SK-N-MC (cell line): ENCODE results near the gene BAHCC1.

Source experiments
- DNase-seq: peaks from one replicate; pipeline ENCODE4 v3.0.0-alpha.2; 2011; ENCODE audit warnings: low read depth, low spot score
- H3K27ac ChIP-seq: fragments of 200-600 bp; sonication (generic); 2 replicates; pipeline ENCODE4 v1.5.1; 2016; ENCODE audit warnings: mixed run types
- H3K36me3 ChIP-seq: fragments of 200-600 bp; sonication (generic); 2 replicates; pipeline ENCODE4 v1.6.1; 2017; ENCODE audit warnings: antibody characterized with exemption, low read length, mixed read lengths; ENCODE audit not compliant: insufficient read depth
- H3K4me3 ChIP-seq: fragments of 200-600 bp; sonication (generic); 2 replicates; pipeline ENCODE4 v1.5.1; 2016
- H3K9ac ChIP-seq: fragments of 200-600 bp; sonication (generic); 2 replicates; pipeline ENCODE4 v1.8.0; 2017; ENCODE audit warnings: mixed run types, mixed read lengths; ENCODE audit not compliant: insufficient read length
- H3K9me3 ChIP-seq: fragments of 200-600 bp; sonication (generic); 2 replicates; pipeline ENCODE4 v1.6.1; 2017; ENCODE audit warnings: low read depth, mild to moderate bottlenecking, antibody characterized with exemption, low read length, moderate library complexity, mixed read lengths
- EZH2 ChIP-seq: fragments of 200-600 bp; sonication (generic); IDR thresholded peaks from one replicate; pipeline ENCODE4 v1.6.1; 2017; ENCODE audit warnings: antibody characterized with exemption
- FOXP2 ChIP-seq: optimal IDR thresholded peaks from 2 replicates; pipeline ENCODE3; 2011; ENCODE audit warnings: mild to moderate bottlenecking, moderate library complexity; ENCODE audit not compliant: insufficient read depth; ENCODE audit errors: extremely low read length, control extremely low read depth
- POLR2AphosphoS5 ChIP-seq: IDR thresholded peaks from 2 replicates; pipeline ENCODE4 v1.6.1; 2012; ENCODE audit warnings: mild to moderate bottlenecking, low read depth, low read length, borderline replicate concordance

BAHCC1 gene

GRCh38 chr17:81447331-81447933 lies 52.2 kb downstream of the BAHCC1 start:
- TF ChIP-seq POLR2AphosphoS5 (no peak), EZH2 (no peak), FOXP2 (no peak)
- Histone ChIP-seq H3K36me3 (peaks cover 14% of the 10 kb centered on the region; the same call in 1 of the 2 replicates), H3K27ac (no peak overlapping the region), H3K9ac (no peak overlapping the region), H3K4me3 (no peak overlapping the region), H3K9me3 (no peaks in the 10 kb centered on the region)
- DNase-seq, result no peak

- Histone ChIP-seq H3K4me3 (no peak overlapping the region), H3K27ac (no peak overlapping the region), H3K36me3 (peaks cover 18% of the 10 kb centered on the region; the same call in 1 of the 2 replicates), H3K9me3 (no peaks in the 10 kb centered on the region), H3K9ac (no peak overlapping the region)
- DNase-seq, result no peak
- TF ChIP-seq FOXP2 (no peak), EZH2 (no peak), POLR2AphosphoS5 (no peak)
Observed at GRCh38 chr17:81448442-81448841, 53.2 kb downstream of the BAHCC1 start.

DNA sequence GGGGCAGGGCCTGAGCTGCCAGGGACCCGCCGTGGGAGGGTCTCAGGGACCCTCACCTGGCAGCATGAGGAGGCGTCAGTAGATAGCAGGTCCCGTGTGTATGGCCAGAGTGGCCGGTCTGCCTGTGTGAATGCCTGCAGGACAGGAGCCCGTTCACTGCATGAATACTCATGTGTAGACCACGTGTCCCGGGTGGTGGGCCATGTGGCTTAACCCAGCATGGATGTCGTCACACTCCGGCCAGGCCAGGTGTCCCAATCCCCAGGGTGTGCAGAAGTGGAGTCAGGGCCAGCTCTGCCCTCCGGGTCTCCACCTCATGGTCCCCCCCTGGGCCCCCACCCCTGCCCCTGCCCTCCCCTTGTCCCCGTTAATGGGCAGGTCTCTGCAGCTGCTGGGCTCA lies 53.7 kb downstream of the BAHCC1 start:
- H3K4me3 ChIP-seq, result no peak overlapping the region
- no peaks in the 10 kb centered on the region for H3K9me3 ChIP-seq
- no peak for DNase-seq
- peaks cover 18% of the 10 kb centered on the region; the same call in 1 of the 2 replicates for H3K36me3 ChIP-seq
- H3K27ac ChIP-seq, result no peak overlapping the region
- H3K9ac ChIP-seq, result no peak overlapping the region
- no peak for TF ChIP-seq FOXP2

DNA sequence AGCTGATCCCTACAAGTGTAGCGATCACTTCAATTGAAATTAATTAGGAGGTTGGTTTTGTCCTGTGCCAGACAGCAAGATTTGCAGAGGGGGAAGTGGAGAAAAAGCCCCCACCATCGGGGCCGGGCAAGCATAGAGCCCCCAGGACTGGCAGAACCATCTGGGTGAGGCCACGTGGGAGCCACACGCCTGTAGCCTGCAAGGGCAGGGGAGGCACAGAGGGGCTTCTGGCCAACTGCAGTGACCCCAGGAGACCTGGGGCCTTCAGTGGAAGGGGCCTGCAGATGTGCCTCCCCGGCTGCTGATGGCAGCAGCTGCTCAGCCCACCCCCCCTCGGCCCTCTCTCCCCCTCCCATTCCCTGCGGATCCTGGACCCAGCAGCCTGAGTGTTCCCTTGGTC lies 54.1 kb downstream of the BAHCC1 start:
- no peak overlapping the region for H3K27ac ChIP-seq
- no peak for TF ChIP-seq POLR2AphosphoS5
- no peak for TF ChIP-seq EZH2
- no peak for TF ChIP-seq FOXP2
- no peak overlapping the region for H3K9ac ChIP-seq
- no peak for DNase-seq
- peaks cover 18% of the 10 kb centered on the region; the same call in 1 of the 2 replicates for H3K36me3 ChIP-seq
- no peak overlapping the region for H3K4me3 ChIP-seq
- H3K9me3 ChIP-seq, result no peaks in the 10 kb centered on the region

DNA sequence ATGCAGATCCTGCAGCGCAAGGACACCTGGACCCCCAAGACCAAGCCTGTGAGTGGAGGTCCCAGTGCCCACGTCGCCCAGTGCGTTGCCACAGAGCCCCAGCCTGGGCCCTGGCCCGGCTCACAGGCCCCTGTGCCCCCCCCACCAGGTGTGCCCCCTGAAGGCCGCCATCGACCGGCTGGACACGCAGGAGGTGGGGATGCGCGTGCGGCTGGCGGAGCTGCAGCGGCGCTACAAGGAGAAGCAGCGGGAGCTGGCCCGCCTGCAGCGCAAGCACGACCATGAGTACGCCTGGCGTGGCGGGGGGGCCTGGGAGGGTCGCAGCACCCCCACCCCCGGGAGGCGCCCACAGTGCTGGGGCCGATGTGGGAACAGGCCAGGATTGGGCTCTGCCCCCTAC lies 56.6 kb downstream of the BAHCC1 start:
- peaks cover 17% of the 10 kb centered on the region; the same call in 1 of the 2 replicates for H3K36me3 ChIP-seq
- no peak overlapping the region for H3K9ac ChIP-seq
- TF ChIP-seq EZH2 (no peak), POLR2AphosphoS5 (no peak), FOXP2 (no peak)

DNA sequence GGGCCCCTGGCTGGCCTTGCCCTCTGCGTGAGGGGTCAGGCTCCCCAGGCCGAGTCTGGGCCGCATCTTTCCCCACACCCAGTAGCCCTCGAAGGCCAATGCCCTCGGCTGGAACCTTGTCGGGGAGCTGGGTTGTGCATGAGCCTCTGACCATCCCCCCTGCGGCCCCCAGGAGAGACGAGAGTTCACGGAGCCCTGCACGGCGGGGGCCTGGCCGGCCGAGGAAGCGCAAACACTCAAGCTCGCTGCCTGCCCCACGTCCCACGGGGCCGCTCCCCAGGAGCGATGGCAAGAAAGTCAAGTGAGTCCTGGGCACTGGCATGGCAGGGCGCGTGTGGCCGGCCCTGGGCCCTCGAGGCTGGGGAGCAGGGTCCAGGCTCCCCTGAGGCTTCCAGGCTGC lies 57.3 kb downstream of the BAHCC1 start:
- H3K36me3 ChIP-seq, result peaks cover 10% of the 10 kb centered on the region; the same call in 1 of the 2 replicates
- no peak overlapping the region for H3K9ac ChIP-seq
- H3K27ac ChIP-seq, result no peak overlapping the region
- no peak for DNase-seq
- H3K4me3 ChIP-seq, result no peak overlapping the region
- TF ChIP-seq EZH2, result no peak
- TF ChIP-seq POLR2AphosphoS5, result no peak
- TF ChIP-seq FOXP2, result no peak
- H3K9me3 ChIP-seq, result no peaks in the 10 kb centered on the region

More for the DNA sequence above, 56.6 kb downstream of the BAHCC1 start:
- Histone ChIP-seq H3K4me3 (no peak overlapping the region), H3K9me3 (no peaks in the 10 kb centered on the region), H3K27ac (no peak overlapping the region)
- no peak for DNase-seq

DNA sequence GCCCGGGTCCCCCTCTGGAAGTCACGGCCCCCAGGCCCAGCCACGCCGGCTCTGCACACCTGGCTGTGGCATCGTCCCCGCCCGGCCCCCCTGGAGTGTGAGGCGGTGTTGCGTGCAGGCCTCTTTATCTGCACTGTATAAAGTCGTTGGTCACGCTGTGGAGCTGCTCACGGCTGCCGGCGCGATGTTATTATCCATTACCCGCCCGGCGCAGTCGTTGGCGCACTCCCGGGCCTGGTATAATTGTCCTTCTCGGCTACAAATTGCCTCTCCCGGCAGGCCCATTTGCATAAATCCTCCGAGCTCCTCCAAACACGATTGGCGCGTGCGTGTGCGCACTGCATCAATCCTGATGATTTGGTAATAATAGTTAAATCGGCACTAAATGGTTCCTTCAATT lies 57.8 kb downstream of the BAHCC1 start:
- Histone ChIP-seq H3K9ac (no peak overlapping the region), H3K27ac (no peak overlapping the region), H3K9me3 (no peaks in the 10 kb centered on the region), H3K4me3 (no peak overlapping the region), H3K36me3 (peaks cover 7% of the 10 kb centered on the region; the same call in 1 of the 2 replicates)
- TF ChIP-seq EZH2 (no peak), FOXP2 (no peak), POLR2AphosphoS5 (no peak)
- no peak for DNase-seq

DNA sequence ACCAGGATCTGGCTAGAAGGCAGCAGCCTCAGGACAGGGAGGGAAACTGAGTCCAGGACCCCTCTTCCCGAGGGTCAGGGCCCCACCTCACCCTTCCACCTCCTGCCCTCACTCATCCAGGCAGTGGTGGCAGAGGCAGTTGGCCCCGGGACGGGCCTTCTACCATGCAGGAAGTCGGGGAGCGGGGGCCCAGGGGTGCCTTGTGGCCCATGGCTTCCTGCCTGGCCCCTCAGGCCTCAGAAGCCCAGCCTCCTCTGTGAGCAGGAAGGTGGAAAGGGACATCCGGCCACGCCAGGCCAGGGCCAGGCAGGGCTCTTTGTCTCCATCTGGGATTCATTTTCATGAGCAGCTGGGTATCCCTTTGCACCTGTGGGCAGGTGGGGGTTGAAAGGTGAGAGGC lies 58.5 kb downstream of the BAHCC1 start:
- no peak for DNase-seq
- peaks cover 9% of the 10 kb centered on the region; the same call in 1 of the 2 replicates for H3K36me3 ChIP-seq
- H3K9me3 ChIP-seq, result no peaks in the 10 kb centered on the region
- H3K27ac ChIP-seq, result no peak overlapping the region
- H3K4me3 ChIP-seq, result no peak overlapping the region
- TF ChIP-seq POLR2AphosphoS5 (no peak), EZH2 (no peak)
- no peak overlapping the region for H3K9ac ChIP-seq

DNA sequence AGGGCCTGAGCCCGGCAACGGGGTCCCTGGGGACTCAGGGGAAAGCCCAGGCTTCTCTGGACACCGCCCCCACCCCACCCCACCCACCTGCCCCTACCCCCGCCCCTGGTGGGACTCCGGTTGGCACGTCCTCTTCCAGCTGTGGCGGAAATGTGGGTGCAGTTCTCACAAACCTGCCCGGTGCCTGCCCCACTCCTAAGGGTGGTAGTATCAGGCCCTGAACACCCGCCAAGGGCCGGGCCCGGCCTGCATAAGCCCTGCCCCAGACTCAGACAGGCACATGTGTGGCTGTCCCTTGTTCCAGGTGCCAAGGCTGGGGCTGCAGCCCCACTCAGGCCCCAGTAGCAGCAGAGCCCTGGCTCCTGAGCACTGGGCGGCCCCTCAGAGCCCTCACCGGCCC lies 59.2 kb downstream of the BAHCC1 start:
- no peak overlapping the region for H3K9ac ChIP-seq
- H3K4me3 ChIP-seq, result no peak overlapping the region
- H3K36me3 ChIP-seq, result peaks cover 14% of the 10 kb centered on the region; the same call in 1 of the 2 replicates
- DNase-seq, result no peak
- no peak for TF ChIP-seq POLR2AphosphoS5
- TF ChIP-seq EZH2, result no peak
- no peak for TF ChIP-seq FOXP2
- no peaks in the 10 kb centered on the region for H3K9me3 ChIP-seq
- H3K27ac ChIP-seq, result no peak overlapping the region
